Ureter (tissue), 1 donor: Measurements from ENCODE around the gene VTA1. TPM values are rescaled to one million over a fixed set of nuclear protein-coding genes. Genes with fewer than 3 reads are reported as not detected.
A peak's percentile ranks its signal among the peaks of the same experiment; 100 is the strongest.
"Not testable (repeated sequence)": the region's sequence is repeated elsewhere in the genome, so short reads cannot be mapped to it uniquely, and the experiment has no call there.

Experiments
- DNase-seq: peaks from one replicate; pipeline ENCODE4 v3.0.0-alpha.2; 2020; ENCODE audit warnings: low spot score
- total RNA-seq: library from RNA; stranded (reverse); gene quantifications from one replicate; pipeline ENCODE4 v1.2.4, GENCODE V29; 2023
- donor health status: DM: yes; HTN: yes; CAD: no.

VTA1 gene
- total RNA-seq, 1 donor from 2014 or later, result 42.3 TPM

- DNase-seq, result no peak
Observed at GRCh38 chr6:142225552-142225951, 78.5 kb downstream of the VTA1 start.

GRCh38 chr6:142226731-142227130 is 79.7 kb downstream of the VTA1 start:
- DNase-seq, result no peak

GRCh38 chr6:142229518-142230270 is 82.6 kb downstream of the VTA1 start:
- DNase-seq, result not testable (repeated sequence)

- peak; percentile 45 for DNase-seq
Observed at GRCh38 chr6:142232206-142233044, 85.4 kb downstream of the VTA1 start.

GRCh38 chr6:142233945-142234682 is 87.1 kb downstream of the VTA1 start:
- DNase-seq, result no peak

- no peak for DNase-seq
Observed at GRCh38 chr6:142235272-142235671, 88.2 kb downstream of the VTA1 start.

- DNase-seq, result no peak
Observed at GRCh38 chr6:142235791-142236190, 88.7 kb downstream of the VTA1 start.

GRCh38 chr6:142236691-142237090 is 89.6 kb downstream of the VTA1 start:
- no peak for DNase-seq

- DNase-seq, result no peak
Observed at GRCh38 chr6:142238881-142239280, 91.8 kb downstream of the VTA1 start.

GRCh38 chr6:142240179-142240578 is 93.1 kb downstream of the VTA1 start:
- DNase-seq, result no peak

GRCh38 chr6:142241061-142241460 is 94.0 kb downstream of the VTA1 start:
- no peak for DNase-seq

- DNase-seq, result no peak
Observed at GRCh38 chr6:142242269-142242668, 95.2 kb downstream of the VTA1 start.

- DNase-seq, result no peak
Observed at GRCh38 chr6:142246960-142247359, 99.9 kb downstream of the VTA1 start.

- no peak for DNase-seq
Observed at GRCh38 chr6:142249266-142249665, 102.2 kb downstream of the VTA1 start.

- no peak for DNase-seq
Observed at GRCh38 chr6:142251930-142252445, 104.9 kb downstream of the VTA1 start.

GRCh38 chr6:142254513-142254912 is 107.5 kb downstream of the VTA1 start:
- no peak for DNase-seq

- DNase-seq, result no peak
Observed at GRCh38 chr6:142255785-142256184, 108.7 kb downstream of the VTA1 start.

- DNase-seq, result no peak
Observed at GRCh38 chr6:142258305-142258704, 111.2 kb downstream of the VTA1 start.

GRCh38 chr6:142258757-142259156 is 111.7 kb downstream of the VTA1 start:
- no peak for DNase-seq

GRCh38 chr6:142260748-142261147 is 113.7 kb downstream of the VTA1 start:
- DNase-seq, result no peak

GRCh38 chr6:142262231-142262630 is 115.2 kb downstream of the VTA1 start:
- DNase-seq, result no peak

GRCh38 chr6:142265476-142265875 is 118.4 kb downstream of the VTA1 start:
- DNase-seq, result no peak
